ENCODE measurements around the gene GJA4. TPM values are rescaled to one million over a fixed set of nuclear protein-coding genes. Genes with fewer than 3 reads are reported as not detected.
"Not testable (repeated sequence)": the region's sequence is repeated elsewhere in the genome, so short reads cannot be mapped to it uniquely, and the experiment has no call there.

GJA4 gene
- total and polyA plus RNA-seq, 2 experiments from 2014 or later: 0.42 TPM; not detected in 1

DNA sequence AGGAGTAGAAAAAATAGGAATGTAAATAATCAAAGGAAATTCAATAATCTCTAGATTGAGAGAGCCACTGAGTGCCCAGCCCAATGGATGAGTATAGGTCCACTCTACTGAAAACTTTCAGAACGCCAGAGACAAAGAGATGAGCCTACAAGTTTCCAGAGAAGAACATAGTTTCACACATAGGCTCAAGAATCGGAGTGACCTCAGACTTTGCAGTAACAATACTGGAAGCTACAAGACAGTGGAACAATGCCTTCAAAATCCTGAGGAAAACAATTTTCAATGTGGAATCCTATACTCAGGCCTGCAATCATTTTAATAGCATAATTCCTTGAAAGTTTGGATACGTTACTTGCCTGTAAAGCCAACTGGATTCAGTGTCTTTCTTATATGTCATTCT, 11.0 kb downstream of the GJA4 start:
- no peaks in the 10 kb centered on the region for H3K36me3 ChIP-seq

DNA sequence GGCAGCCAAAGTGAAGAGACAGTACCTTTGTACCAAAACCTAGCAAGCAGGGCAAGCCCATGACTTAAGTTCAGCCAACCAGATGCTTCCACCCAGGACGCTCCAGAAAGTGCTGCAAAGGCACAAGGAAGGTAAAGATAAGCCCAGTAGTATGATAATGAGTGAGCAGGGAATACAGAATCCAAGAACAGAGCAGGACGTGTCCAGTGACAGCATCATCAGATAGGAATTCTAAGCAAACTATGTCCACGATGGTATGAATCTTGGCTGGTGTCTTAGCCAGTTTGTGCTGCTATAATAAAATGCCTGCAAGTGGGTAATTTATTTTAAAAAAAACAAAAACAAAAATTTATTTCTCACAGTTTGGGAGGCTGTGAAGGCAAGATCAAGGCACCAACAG, 13.6 kb downstream of the GJA4 start:
- Histone ChIP-seq H3K36me3 (no peaks in the 10 kb centered on the region), H3K4me1 (ENCODE audit: low read depth) (no peaks in the 10 kb centered on the region), H3K27me3 (no peaks in the 10 kb centered on the region), H3K27ac (no peak overlapping the region), H3K9me3 (ENCODE audit: low read depth) (no peaks in the 10 kb centered on the region), H3K4me3 (no peak overlapping the region)
- TF ChIP-seq, protein P1, sequence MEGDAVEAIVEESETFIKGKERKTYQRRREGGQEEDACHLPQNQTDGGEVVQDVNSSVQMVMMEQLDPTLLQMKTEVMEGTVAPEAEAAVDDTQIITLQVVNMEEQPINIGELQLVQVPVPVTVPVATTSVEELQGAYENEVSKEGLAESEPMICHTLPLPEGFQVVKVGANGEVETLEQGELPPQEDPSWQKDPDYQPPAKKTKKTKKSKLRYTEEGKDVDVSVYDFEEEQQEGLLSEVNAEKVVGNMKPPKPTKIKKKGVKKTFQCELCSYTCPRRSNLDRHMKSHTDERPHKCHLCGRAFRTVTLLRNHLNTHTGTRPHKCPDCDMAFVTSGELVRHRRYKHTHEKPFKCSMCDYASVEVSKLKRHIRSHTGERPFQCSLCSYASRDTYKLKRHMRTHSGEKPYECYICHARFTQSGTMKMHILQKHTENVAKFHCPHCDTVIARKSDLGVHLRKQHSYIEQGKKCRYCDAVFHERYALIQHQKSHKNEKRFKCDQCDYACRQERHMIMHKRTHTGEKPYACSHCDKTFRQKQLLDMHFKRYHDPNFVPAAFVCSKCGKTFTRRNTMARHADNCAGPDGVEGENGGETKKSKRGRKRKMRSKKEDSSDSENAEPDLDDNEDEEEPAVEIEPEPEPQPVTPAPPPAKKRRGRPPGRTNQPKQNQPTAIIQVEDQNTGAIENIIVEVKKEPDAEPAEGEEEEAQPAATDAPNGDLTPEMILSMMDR (IDR thresholded peaks at IDR 0.05; ENCODE audit: low read depth, low read length): no peak
- no peak for DNase-seq (ENCODE audit: low read depth in 1 of 2, low spot score in 1 of 2)

More for the DNA sequence above, 11.0 kb downstream of the GJA4 start:
- no peak for DNase-seq (ENCODE audit: low read depth in 1 of 2, low spot score in 1 of 2)
- Histone ChIP-seq H3K27ac (no peak overlapping the region), H3K4me3 (no peak overlapping the region), H3K27me3 (no peaks in the 10 kb centered on the region), H3K4me1 (ENCODE audit: low read depth) (no peaks in the 10 kb centered on the region), H3K9me3 (ENCODE audit: low read depth) (no peaks in the 10 kb centered on the region)
- TF ChIP-seq, protein P1 (IDR thresholded peaks at IDR 0.05; ENCODE audit: low read depth, low read length): no peak

DNA sequence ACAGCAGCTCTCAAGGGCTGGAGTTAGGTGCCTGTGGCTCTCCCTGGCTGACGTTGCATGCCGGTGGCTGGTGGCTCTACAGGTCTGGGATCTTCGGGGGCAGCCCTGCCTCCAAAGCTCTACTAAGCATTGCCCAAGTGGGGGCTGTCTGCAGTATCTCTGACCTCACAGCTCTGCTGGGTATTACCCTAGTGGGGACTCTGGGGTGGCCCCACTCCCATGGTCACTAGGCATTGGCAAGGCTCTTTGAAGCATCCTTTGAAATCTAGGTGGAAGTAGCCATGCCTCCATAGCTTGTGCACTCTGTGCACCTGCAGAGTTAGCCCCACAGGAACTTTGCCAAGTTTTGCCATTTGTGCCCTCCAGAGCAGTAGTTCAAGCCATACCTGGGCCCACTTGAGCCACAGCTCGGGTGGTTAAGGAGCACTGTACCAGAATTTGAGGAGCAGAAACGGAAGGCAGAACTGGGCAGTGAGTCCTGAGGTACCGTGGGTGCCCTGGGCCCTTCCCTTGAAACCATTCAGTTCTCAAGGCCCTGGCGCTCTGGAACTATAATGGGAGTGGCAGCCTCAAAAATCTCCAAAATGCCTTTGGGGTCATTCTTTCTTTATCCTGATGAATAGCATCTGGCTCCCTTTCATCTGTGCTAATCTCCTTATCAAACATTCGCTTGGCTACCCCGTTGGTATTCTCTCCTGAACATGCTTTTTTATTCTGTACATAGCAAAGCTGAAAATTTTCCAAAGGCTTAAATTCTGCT, 15.4 kb downstream of the GJA4 start:
- Histone ChIP-seq H3K27ac (no peak overlapping the region), H3K36me3 (no peaks in the 10 kb centered on the region), H3K27me3 (no peaks in the 10 kb centered on the region), H3K4me3 (no peak overlapping the region), H3K4me1 (ENCODE audit: low read depth) (no peaks in the 10 kb centered on the region), H3K9me3 (ENCODE audit: low read depth) (no peaks in the 10 kb centered on the region)
- no peak for DNase-seq (ENCODE audit: low read depth in 1 of 2, low spot score in 1 of 2)
- TF ChIP-seq, protein P1 (IDR thresholded peaks at IDR 0.05; ENCODE audit: low read depth, low read length): no peak

DNA sequence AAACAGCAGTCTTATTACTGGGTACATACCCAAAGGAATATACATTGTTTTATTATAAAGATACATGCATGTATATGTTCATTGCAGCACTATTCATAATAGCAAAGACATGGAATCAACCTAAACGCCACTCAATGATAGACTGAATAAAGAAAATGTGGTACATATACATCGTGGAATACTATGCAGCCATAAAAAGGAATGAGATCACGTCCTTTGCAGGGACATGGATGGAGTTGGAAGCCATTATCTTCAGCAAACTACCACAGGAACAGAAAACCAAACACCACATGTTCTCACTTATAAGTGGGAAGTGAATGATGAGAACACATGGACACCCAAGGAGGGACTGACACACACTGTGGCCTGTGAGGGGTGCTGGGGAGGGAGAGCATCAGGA, 18.0 kb downstream of the GJA4 start:
- H3K4me3 ChIP-seq; H3K36me3 ChIP-seq; H3K27ac ChIP-seq; H3K9me3 ChIP-seq (ENCODE audit: low read depth); H3K27me3 ChIP-seq; H3K4me1 ChIP-seq (ENCODE audit: low read depth); DNase-seq (ENCODE audit: low read depth in 1 of 2, low spot score in 1 of 2): not testable (repeated sequence)

DNA sequence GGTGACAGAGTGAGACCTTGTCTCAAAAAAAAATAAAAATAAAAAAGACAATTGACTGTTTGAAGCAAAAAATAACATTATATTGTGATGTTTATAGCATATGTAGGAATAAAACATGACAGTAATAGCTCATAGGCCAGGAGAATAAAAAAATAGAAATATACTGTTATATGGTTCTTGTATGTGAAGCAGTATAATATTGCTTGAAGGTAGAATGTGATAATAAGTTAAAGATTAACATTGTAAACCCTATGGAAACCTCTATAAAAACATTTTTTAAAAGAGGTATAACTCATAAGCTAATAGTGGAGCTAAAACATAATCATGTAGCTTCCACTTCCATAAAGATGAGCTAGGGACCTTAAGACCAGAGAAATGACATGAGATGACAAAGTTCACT, 23.5 kb downstream of the GJA4 start:
- no peak overlapping the region for H3K27ac ChIP-seq
- TF ChIP-seq, protein P1 (IDR thresholded peaks at IDR 0.05; ENCODE audit: low read depth, low read length): no peak
- DNase-seq (ENCODE audit: low read depth in 1 of 2, low spot score in 1 of 2): no peak
- no peak overlapping the region for H3K4me3 ChIP-seq
- no peaks in the 10 kb centered on the region for H3K9me3 ChIP-seq (ENCODE audit: low read depth)
- H3K27me3 ChIP-seq: no peaks in the 10 kb centered on the region
- H3K36me3 ChIP-seq: no peaks in the 10 kb centered on the region
- H3K4me1 ChIP-seq (ENCODE audit: low read depth): no peaks in the 10 kb centered on the region

DNA sequence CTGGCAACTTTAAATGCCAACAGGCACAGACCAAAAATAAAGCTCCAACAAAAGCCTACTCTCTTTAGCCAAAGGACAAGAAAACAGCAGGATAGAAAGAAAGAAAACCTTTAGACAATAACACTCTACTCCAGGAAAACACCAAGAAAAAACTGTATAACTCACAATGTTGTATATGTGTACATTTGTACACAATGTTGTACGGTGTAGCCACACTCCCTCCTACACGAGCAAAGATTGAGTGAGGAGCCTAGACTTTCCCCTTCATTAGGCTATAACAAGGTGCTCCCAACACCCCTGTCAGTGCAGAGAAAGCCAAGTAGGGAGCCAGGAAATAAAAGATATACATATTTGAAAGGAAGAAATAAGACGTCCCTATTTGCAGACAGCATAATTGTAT, 24.0 kb downstream of the GJA4 start:
- DNase-seq (ENCODE audit: low read depth in 1 of 2, low spot score in 1 of 2): no peak
- Histone ChIP-seq H3K4me1 (ENCODE audit: low read depth) (no peaks in the 10 kb centered on the region), H3K27ac (no peak overlapping the region), H3K36me3 (no peaks in the 10 kb centered on the region), H3K9me3 (ENCODE audit: low read depth) (no peaks in the 10 kb centered on the region), H3K27me3 (no peaks in the 10 kb centered on the region), H3K4me3 (no peak overlapping the region)
- TF ChIP-seq, protein P1 (IDR thresholded peaks at IDR 0.05; ENCODE audit: low read depth, low read length): no peak

DNA sequence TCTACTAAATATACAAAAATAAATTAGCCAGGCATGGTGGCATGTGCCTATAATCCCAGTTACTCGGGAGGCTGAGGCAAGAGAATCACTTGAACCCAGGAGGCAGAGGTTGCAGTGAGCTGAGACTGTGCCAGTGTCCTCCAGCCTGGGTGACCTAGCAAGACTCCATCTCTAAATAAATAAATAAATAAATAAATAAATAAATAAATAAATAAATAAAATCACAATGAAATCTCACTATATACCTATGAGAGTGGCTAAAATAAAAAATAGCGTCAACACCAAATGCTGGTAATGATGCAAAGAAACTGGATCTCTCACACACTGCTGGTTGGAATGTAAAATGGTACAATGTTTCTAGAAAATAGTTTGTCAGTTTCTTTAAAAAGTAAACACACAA, 26.1 kb downstream of the GJA4 start:
- H3K4me1 ChIP-seq (ENCODE audit: low read depth); H3K9me3 ChIP-seq (ENCODE audit: low read depth); H3K27ac ChIP-seq; H3K4me3 ChIP-seq; H3K36me3 ChIP-seq; DNase-seq (ENCODE audit: low read depth in 1 of 2, low spot score in 1 of 2); H3K27me3 ChIP-seq: not testable (repeated sequence)
